GM11168 (cell line): ENCODE data around the gene RAB29.
"Not testable (repeated sequence)": the region's sequence is repeated elsewhere in the genome, so short reads cannot be mapped to it uniquely, and the experiment has no call there.

ENCODE experiments used
- in situ Hi-C: fragments of 300-500 bp; cut with MboI; formaldehyde crosslinking; loops from one replicate; pipeline ENCODE4 v1.12.0; 2022; ENCODE audit warnings: low sequenced_read_pairs; ENCODE audit not compliant: unreplicated experiment

Gene RAB29, protein sequence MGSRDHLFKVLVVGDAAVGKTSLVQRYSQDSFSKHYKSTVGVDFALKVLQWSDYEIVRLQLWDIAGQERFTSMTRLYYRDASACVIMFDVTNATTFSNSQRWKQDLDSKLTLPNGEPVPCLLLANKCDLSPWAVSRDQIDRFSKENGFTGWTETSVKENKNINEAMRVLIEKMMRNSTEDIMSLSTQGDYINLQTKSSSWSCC

DNA sequence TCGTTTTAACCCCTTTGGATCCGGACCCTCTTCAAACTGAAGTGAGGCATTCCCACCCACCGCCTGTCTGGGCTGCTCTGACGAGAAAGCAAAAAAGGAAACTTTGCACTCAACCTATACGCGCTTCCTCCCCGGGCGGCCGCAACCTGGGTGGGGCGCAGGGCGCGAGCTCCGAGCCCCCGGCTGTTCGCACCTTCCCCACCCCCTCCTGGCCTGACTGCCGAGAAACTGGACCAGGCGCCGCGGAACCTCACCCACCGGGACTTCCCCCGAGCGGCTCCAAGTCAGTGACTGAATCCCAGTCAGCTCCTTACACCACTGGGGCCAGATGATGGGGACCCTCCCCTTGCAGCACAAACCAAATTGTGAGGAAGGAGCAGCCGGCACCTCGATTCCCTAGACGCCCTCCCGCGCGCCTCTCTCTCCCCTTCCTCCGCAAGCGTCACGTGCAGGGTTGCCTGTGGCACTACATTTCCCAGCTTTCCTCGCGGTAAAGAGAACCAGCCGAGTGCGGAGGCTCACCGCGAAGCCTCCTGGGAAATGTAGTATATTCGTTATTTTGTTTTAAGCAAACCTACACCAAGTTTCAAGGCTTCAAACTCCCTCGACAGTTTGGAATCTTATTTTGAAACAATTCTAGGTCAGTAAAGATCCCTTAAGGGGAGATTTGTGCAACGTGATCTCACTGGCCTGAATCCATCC, at the start of gene RAB29:
RAB29 (minus strand) TSS at position 468 of the 702 bp plus-strand sequence. CDS start 526 bp downstream, outside the sequence.
- in situ Hi-C loops: loop anchor here (25.0 kb wide), 1 partner anchor 337 kb away; the partner anchor contains the start of gene AVPR1B

DNA sequence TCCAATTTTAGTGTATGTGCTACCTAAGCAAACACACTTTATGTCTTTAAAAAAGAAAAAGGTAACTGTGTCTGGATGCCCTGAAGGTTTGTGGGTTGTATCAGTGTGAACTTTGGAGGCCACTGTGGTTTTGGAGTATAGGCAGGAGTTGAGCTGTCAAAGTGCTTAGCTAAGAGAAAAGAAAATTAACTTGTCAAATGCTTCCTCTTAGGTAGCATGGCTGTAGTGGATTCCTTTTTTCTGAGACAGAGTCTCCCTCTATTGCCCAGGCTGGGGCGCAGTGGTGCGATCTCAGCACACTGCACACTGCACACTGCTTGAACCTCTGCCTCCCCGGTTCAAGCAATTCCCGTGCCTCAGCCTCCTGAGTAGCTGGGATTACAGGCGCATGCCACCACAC, 48.9 kb upstream of the RAB29 start:
- in situ Hi-C loops: no loop called here

DNA sequence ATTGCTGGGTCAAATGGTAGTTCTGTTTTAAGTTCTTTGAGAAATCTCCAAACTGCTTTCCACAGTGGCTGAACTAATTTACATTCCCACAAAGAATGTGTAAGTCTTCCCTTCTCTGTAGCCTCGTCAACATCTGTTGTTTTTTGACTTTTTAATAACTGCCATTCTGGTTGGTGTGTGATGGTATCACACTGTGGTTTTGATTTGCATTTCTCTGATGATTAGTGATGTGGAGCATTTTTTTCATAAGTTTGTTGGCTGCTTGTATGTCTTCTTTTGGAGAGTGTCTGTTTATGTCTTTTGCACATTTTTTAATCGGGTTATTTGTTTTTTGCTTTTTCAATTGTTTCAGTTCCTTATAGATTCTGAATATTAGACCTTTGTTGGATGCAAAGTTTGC, 48.0 kb upstream of the RAB29 start:
- in situ Hi-C loops: not testable (repeated sequence)

DNA sequence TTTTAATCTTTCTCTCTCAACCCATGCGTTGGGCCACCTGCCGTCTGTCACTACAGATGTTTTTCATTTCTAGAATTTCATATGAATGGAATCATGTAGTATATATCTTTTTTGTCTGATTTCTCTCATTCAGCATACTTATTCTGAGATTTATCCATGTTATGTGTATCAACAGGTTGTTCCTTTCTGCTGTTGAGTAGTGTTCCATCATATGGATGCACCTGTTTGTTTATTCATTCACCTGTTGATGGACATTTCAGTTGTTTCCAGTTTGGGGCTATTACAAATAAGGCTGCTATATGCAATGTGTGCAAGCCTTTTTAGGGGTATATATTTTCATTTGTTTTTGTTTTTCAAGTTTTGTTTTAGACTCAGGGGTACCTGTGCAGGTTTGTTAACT, 47.1 kb upstream of the RAB29 start:
- in situ Hi-C loops: no loop called here

DNA sequence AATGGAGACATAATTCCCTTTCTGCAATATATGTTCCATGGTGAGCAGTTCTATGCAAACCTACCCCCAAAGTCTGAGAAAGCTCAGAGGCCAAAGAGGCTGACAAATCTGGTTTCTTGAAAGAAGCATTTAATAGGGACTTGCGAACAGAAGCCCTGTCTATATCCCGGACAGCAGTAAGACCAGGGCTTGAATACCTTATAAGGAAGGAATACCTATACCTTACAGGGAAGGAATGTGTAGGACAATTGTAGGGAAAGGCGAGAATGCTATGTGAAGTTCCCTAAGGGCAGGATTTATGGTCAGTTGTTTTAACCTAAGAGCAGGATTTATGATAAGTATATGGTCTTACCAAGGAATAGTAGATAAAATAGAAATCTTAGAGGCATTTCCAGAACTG, 42.7 kb upstream of the RAB29 start:
- in situ Hi-C loops: no loop called here

DNA sequence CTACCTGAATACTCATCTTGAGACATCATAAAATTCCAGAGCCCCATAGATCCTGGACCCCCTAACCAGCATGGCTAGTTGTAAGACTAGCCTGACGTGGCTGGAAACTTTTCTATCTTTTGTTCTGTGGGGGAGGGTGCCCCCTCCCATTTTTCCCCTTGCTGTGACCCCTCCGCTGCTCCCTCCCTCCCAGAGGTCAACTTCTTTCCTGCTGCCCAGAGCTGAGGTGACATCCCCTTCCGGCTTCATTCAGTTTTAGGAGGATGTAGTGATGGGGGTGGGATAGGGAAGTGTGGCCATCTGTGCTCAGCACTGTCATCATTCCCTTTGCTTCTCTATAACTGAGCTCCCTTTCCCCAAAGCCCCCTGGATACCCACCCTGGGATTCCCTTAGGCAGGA, 42.1 kb upstream of the RAB29 start:
- in situ Hi-C loops: no loop called here

DNA sequence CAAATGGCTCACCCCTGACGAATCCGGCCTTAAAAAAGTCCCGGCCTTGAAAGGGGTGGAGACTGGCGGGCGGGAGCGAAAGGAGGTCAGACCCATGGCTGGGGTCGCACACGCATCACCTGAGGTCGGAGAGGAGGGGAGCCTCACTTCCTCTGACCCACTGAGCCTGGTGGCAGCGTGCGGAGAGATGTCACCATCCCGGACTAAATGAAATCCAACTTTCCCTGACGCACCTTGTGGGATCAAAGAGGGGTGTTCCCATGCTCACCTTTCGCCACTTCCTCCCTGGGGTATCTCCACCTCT, 38.4 kb upstream of the RAB29 start:
- in situ Hi-C loops: no loop called here

DNA sequence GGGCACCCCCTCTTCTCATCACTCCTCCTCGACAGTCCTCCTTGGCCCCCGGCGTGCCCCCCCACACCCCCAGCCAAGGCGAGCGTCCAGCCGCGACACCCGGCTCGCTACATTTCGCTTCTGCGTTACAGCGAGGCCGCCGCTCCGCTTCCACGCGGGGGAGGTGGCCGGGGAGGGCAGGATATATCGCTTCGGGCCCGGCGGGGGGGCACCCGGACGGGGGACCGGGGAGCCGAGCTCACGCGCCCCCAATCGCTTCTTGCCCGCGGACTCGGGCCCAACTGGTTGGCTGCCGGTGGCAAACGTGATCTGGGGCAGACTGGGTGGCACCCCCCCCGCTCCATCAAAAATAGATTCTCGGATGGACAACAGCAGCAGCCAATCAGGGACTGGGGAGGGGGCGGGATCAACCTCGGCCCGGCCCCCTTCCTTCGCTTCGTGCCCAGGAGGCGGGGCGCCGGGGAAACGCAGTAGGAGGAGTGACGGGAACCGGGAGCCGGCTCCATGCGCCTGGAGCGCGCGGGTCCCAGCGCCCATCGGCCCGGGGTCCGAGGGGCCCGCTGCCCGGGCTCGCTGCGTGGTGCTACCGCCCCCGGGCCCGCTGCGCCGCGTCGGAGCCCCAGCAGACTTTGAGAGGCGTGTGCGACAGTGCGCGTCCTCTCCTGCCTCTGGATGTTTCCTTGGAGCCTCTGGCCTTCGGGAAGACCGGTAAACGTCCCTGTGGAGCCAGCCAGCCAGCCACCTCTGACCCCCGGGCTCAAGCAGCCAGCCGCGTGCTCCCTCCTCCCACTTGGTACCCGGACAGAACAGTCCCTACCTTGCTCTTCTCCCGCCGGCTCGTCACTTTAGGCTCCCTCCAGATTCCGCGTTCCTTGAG, 37.8 kb upstream of the RAB29 start, which contains the start of gene SLC41A1:
SLC41A1 (minus strand) TSS at position 321 of the 877 bp plus-strand sequence. CDS start 2,757 bp downstream, outside the sequence.
- in situ Hi-C loops: no loop called here

DNA sequence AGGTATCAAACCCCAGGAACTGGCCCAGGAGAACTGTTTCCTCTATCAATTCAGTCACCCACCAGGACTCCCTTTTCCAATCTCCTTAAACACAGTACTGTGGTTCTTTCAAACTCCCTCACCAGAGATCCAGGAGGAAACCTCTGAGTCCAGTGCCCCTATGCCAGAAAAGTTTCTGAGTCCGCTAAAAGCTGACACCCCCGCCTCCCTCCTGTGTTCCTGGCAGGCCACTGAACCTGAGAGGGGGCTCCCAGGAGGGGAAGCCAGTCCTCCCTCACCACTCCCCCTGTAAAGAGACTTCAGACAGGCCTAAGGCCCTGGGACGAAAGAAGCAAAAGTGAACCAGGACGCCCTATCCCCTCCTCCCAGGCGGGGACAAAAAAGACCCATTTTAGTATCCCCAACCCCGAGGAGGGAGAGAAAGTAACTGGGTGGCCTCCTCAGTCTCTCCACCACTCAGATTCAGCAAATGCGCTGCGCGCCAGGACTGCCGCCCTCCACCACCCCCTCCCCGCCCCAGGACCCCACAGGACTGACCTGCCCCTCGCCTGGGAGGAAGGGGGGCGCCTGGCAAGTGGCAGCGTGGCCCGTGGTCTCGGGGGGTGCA, 37.1 kb upstream of the RAB29 start:
- in situ Hi-C loops: no loop called here

DNA sequence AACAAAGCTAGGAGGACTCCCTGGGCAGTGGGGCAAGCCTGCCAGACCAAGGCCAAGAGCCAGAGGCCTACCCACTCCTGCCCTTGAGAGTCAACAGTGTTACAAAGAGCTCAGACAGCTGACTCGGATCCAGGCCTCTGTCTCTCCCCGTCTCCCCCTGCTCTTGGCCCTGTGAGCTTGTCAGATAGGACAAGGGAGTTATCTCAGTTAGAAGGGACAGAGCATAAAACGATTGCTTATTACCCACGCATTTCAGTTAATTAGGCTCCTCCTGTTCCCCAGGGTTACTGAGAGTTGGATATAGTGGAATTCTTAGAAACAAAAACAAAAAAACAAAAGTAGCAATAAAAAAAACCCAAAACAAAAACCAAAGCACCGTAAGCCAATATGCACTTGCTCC, 36.4 kb upstream of the RAB29 start:
- in situ Hi-C loops: no loop called here

DNA sequence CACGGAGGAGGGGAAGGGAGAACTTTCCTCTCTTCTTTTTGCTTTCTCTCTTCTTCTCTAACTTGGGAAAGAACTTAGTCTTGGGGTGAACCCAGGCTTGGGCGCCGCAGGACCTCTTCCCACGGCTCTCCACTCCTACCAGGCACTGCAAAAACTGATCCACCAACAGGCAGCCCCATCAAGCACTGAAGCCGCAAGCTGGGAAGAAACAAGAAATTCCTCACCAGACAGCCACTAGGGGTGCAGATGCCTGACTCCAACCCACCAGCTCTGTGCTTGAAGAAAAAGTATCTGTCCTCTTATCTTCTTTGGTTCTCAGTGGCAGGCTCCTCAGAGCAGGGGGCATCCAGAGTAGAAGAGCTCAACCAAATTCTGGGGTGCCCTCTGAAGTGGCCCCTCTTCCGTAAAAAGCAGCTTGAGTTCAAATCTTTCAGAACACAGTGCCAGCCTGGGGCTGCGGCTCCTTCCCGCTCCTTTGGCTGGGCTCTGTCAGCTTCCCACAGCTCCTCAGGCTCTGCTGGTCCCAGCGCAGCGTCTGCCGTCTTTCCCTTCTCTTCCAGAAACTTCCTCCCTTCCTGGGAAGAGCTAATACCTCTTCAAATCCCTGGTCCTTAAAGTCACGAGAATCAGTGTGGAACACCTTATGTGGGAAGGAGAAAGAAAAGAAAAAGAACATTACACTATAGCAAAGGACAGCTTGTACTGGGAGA, 35.3 kb upstream of the RAB29 start:
- in situ Hi-C loops: no loop called here

DNA sequence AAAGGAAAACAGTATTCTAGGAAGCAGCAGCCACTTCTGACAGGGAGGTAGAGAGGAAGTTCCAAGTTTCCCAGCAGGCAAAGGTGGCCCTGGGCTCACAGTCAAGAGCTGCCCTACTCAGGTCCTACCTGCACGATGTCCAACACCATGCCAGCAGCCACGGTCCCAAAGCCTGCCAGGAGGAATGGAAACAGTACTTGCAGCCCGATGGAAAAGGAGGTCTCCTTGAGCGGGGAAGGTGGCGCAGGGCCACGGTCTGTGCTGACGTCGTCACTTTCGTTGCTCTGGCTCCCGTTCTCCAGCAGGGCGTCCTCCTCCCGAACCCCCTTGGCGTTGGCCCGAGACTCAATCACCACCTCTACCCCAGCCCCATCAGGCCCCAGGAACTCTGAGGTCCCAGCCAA, 34.7 kb upstream of the RAB29 start:
- in situ Hi-C loops: no loop called here

DNA sequence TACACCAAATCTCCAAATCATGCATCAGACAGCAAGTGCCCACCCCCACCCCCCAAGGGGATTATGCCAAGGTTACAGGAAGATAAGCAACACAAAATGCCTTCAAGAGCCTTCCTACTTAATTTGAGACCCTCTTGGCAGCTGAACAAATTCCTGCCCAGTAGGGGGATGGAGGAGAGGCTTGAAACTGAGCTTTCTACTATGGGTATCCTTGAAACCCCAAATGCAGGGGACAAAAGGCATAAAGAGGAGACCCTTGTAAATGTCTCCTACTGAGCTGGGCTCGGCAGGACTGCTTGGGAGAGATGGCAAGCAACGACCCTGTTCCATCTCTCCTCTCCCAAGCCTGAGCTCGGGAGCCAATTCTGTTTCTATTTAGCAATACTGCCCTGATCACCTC, 34.2 kb upstream of the RAB29 start:
- in situ Hi-C loops: no loop called here

DNA sequence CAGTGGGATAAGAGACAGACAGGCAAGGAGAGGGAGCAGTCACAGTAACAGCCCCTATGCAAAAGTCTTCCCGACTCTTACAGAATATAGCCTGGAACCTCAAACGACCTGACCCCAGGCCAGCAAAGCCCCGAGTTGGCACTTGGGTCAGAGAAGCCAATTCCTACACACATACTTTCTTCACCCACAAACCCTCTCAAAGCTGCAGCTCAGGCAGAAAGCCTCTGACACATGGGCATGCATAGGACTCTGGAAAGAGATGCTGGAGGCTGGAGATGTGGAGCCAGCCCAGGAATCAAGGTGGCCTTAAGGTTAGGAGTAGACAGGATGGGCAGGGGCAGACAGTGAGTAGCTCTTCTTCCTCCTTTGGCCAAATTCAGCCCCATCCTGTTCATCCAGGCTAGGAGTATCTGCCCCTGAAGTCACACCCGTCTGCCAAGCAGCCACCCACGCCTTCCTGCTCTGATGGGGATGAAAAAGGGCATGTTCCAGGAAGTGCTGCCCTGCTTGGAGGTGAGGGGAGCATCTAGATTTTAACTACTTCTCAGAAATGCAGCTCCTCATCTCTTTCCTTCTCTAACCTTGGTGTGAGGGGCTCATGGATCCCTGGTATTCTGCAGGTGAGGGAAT, 29.9 kb upstream of the RAB29 start:
- in situ Hi-C loops: no loop called here

DNA sequence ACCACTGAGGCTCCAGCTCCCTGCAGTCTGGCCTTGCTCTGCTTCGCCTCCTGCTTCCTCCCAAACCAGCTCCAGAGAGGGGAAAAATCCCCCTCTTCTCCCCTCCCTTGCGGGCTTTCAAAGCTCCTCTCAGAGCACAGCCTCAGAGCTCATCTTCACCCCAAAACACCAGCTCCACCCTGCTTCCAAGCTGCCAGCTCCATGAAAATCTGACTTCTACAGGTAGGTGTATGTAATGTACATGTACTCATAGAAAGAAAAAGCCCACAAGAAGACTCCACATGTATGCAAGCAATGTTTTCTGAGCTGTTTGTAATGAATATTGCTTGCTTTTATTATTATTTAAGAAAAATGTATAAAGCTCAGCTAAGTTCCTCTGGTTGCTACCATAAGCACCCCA, 29.3 kb upstream of the RAB29 start:
- in situ Hi-C loops: no loop called here

DNA sequence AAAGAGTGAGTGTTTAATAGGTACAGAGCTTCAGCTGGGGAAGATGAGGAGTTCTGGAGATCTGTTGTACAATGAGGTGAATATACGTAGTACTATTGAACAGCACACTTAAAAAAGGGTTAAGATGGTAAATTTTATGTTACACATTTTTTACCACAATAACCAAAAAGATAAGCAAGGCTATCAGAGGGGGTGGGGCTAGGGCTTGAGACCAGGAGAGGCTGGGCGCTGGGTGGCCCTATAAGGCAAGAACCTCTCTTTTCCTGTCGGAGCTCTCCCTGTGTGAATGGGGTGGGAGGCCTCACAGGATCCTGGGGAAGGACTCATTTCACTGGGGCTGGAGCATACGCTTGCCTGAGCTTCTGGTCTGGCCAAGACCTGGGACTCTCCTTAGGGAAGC, 28.7 kb upstream of the RAB29 start:
- in situ Hi-C loops: no loop called here

DNA sequence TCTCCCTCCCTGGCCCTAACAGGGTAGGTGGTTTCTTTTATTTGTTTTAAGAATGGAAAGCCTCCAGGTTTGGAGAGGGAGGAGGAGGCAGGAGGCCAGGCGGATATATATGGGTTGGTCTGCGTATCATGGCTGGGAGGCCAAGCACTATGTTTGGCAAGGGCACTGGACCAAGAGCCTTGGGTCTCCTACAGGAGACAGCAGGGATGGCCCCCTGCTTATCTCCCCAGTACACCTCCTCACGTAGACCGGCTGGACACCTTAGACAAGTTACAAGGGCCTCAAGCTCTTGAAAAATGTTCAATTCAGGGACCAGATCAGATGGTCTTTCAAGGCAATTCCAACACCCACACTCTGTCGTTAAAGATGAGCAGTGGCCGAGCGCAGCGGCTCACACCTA, 26.8 kb upstream of the RAB29 start:
- in situ Hi-C loops: no loop called here

DNA sequence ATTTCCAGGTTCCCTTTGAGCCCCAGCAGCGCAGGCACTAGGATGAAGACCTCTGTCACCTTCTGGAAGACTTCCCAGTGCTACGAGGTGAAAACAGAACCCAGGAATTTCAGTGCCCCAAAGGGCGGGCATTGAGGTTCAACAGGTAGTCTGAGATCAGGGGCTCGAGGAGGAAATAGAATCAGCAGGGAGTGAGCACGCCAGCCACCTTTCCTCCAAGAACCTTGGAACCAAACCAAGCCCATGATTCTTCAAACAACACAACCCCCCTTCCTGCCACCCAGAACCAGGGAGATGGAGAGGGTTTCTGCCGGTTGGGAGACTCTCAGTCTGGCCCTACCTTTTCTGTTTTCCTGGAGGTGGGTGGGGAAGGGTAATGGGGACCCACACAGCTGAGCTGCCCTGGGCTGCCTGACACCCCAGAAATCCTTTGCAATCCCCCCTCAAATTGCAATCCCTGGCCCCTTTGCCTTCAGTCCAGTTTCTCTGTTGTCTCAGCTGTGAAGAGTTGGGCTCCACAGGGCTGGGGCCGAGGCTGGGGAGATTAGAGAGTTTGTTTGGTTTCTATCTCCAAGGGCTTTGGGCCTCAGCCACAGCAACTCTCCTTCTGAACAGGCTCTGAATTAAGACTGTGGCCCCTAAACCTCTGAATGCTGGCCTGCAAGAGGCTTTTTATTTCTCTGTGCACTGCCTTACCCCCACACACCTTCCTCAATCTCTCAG, 25.9 kb upstream of the RAB29 start:
- in situ Hi-C loops: no loop called here

DNA sequence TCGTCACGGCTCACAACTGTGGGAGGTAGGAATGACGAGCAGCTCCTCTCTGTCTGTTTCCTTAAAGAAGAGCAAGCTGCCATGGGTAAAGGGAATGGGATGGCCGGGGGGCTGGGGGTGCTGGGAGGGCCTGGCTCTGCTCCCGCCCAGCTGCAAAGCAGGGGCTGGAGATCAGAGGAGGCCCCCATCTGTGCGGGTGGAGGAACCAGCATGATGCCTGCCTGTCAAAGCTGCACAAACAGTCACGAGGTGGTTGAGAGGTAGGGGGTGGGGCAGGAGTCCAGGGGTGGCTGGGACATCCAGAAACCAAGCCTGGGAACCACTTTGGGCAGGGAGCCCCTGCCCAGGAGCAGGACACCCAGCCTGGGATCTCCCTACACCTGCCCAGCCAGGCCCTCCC, 25.1 kb upstream of the RAB29 start:
- in situ Hi-C loops: no loop called here
